RWPE2 (cell line): ENCODE data around the gene FGF22.

Experiments used
- ATAC-seq: fragments of 200-7000 bp; cut with Tn5 transposase; 3 replicates; pipeline ENCODE4 v1.9.1; 2021; ENCODE audit warnings: low read depth
- DNase-seq: peaks from one replicate; pipeline ENCODE4 v3.0.0-alpha.2; 2020; ENCODE audit warnings: low spot score
- H3K27ac ChIP-seq: fragments of 450-650 bp; 2 replicates; pipeline ENCODE4 v1.5.1; 2017; ENCODE audit warnings: mild to moderate bottlenecking; ENCODE audit not compliant: poor library complexity, severe bottlenecking
- H3K27me3 ChIP-seq: fragments of 250-450 bp; sonication (Bioruptor Pico); 2 replicates; pipeline ENCODE4 v1.5.1; 2021; ENCODE audit warnings: mild to moderate bottlenecking, moderate library complexity; ENCODE audit not compliant: insufficient read depth, poor library complexity, severe bottlenecking
- H3K36me3 ChIP-seq: fragments of 250-450 bp; sonication (Bioruptor Pico); 2 replicates; pipeline ENCODE4 v1.5.1; 2020; ENCODE audit warnings: low read depth, mild to moderate bottlenecking, moderate library complexity
- H3K4me1 ChIP-seq: fragments of 250-450 bp; sonication (Bioruptor Pico); 2 replicates; pipeline ENCODE4 v1.5.1; 2021; ENCODE audit warnings: mild to moderate bottlenecking, moderate library complexity; ENCODE audit not compliant: insufficient read depth, poor library complexity, severe bottlenecking
- H3K4me3 ChIP-seq: fragments of 250-450 bp; sonication (Bioruptor Pico); 2 replicates; pipeline ENCODE4 v1.5.1; 2021; ENCODE audit warnings: mild to moderate bottlenecking, moderate library complexity; ENCODE audit not compliant: severe bottlenecking
- H3K9me3 ChIP-seq: fragments of 250-450 bp; sonication (Bioruptor Pico); 2 replicates; pipeline ENCODE4 v1.5.1; 2021; ENCODE audit warnings: mild to moderate bottlenecking, moderate library complexity; ENCODE audit not compliant: severe bottlenecking
- CTCF ChIP-seq: fragments of 450-650 bp; IDR thresholded peaks from one replicate; pipeline ENCODE4 v1.5.1; 2017; ENCODE audit warnings: mild to moderate bottlenecking, moderate library complexity; ENCODE audit not compliant: poor library complexity, severe bottlenecking

FGF22 gene

GRCh38 chr19:686589-687297 is 47.1 kb downstream of the FGF22 start:
- Histone ChIP-seq H3K36me3 (peaks cover 2% of the 10 kb centered on the region), H3K27me3 (no peaks in the 10 kb centered on the region), H3K27ac (no peak overlapping the region), H3K4me1 (no peaks in the 10 kb centered on the region), H3K9me3 (no peaks in the 10 kb centered on the region), H3K4me3 (no peak overlapping the region)
- no peak for ATAC-seq
- TF ChIP-seq CTCF = no peak
- DNase-seq = no peak

DNA sequence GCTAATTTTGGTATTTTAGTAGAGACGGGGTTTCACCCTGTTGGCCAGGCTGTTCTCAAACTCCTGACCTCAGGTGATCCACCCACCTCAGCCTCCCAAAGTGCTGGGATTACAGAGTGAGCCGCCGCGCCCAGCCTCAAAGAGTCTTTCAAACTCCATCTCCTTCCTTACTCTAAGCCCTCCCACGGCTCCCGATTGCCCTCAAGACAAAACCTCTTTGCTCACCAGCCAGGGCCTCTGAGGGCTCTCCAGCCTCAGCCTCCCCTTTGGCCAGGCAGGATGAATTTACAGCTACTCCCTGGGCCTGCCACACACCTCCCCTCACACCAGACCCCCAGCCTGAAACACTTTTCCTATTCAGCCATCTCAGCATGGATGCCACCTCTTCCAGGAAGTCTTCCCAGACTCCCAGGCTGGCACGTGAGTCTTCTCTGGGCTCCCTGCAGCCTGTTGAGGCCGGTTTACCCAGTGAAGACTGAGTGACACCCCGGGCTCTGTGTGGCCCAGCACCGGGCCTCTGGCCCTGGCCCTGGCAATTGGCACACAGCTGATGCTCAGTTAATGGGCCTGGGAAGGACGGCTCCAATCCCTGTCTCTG is 48.0 kb downstream of the FGF22 start:
- TF ChIP-seq CTCF = no peak
- DNase-seq = no peak

DNA sequence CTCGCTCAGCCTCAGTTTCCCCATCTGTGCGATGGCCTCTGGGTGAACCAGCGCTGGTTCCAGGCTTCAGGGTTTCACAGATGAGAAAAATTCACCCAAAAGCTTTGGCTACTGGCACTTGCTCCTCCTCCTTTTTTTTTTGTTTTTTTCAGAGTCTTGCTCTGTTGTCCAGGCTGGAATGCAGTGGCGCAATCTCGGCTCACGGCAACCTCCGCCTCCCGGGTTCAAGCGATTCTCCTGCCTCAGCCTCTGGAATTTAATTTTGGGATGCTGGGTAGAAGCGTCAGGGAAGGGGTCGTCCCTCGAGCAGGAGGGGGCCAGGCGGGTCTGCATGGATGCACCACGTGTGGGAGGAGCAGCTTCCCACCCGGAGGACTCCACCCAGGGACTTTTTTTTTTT is 48.5 kb downstream of the FGF22 start:
- DNase-seq (no peak), ATAC-seq (no peak)
- Histone ChIP-seq H3K4me1 (no peaks in the 10 kb centered on the region), H3K27me3 (no peaks in the 10 kb centered on the region), H3K36me3 (no peaks in the 10 kb centered on the region), H3K4me3 (no peak overlapping the region), H3K27ac (no peak overlapping the region), H3K9me3 (no peaks in the 10 kb centered on the region)
- no peak for TF ChIP-seq CTCF

More for the DNA sequence above, 48.0 kb downstream of the FGF22 start:
- Histone ChIP-seq H3K9me3 (no peaks in the 10 kb centered on the region), H3K36me3 (no peaks in the 10 kb centered on the region; the same call in 1 of the 2 replicates), H3K4me3 (no peak overlapping the region), H3K27ac (no peak overlapping the region), H3K27me3 (no peaks in the 10 kb centered on the region), H3K4me1 (no peaks in the 10 kb centered on the region)
- ATAC-seq = no peak

DNA sequence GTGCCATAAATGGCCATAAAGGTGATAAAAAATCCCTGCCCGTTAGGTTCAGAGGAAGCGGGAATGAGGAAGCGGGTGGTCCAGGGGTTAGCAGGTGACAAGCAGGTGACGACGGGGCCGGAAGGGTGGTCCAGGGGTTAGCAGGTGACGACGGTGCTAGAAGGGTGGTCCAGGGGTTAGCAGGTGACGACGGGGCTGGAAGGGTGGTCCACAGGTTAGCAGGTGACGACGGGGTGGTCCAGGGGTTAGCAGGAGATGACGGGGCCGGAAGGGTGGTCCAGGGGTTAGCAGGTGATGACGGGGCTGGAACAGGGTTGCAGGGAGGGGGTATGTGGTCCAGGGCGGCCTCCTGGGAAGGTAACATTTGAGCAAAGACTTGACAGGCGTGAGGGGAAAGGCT is 49.3 kb downstream of the FGF22 start:
- Histone ChIP-seq H3K27me3 (no peaks in the 10 kb centered on the region), H3K4me3 (no peak overlapping the region), H3K9me3 (no peaks in the 10 kb centered on the region), H3K27ac (no peak overlapping the region), H3K36me3 (no peaks in the 10 kb centered on the region), H3K4me1 (no peaks in the 10 kb centered on the region)
- ATAC-seq = no peak
- TF ChIP-seq CTCF = no peak
- DNase-seq = no peak

DNA sequence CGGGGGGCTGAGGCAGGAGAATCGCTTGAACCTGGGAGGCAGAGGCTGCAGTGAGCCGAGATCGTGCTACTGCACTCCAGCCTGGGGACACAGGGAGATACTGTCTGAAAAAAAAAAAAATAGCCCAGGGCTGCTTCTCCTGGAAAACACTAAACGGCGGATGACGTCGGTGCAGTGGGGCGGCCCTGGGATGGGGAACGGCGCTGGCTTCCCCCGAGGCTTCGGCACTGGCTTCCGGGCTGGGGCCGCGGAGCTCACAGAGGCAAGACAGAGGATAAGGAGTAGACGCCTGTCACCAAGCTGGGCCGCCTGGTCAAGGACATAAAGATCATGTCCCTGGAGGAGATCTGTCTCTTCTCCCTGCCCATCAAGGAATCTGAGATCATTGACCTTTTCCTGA is 50.5 kb downstream of the FGF22 start:
- ATAC-seq = no peak
- DNase-seq = no peak
- Histone ChIP-seq H3K4me3 (no peak overlapping the region), H3K27ac (no peak overlapping the region), H3K36me3 (no peaks in the 10 kb centered on the region), H3K27me3 (no peaks in the 10 kb centered on the region), H3K9me3 (no peaks in the 10 kb centered on the region), H3K4me1 (no peaks in the 10 kb centered on the region)
- TF ChIP-seq CTCF = no peak
